OCI-LY1 (cell line): ENCODE measurements around the gene HOXC11.

Experiments used
- CTCF ChIP-seq: fragments of 200-600 bp; sonication (generic), shearing (Covaris generic); IDR thresholded peaks from 2 replicates; pipeline ENCODE4 v1.5.1; 2017; ENCODE audit warnings: mild to moderate bottlenecking, antibody characterized with exemption, low read length, moderate library complexity, mixed read lengths
- EZH2 ChIP-seq: fragments of 200-600 bp; sonication (generic), shearing (Covaris generic); IDR thresholded peaks from 2 replicates; pipeline ENCODE4 v1.8.0; 2017; ENCODE audit warnings: borderline replicate concordance, mixed run types, mild to moderate bottlenecking, antibody characterized with exemption, low read length, moderate library complexity, mixed read lengths

- TF ChIP-seq CTCF: no peak
- no peak for TF ChIP-seq EZH2
These were observed 22.7 kb downstream of the HOXC11 start for GRCh38 chr12:53995378-53996239.
